Upper lobe of left lung (tissue), 6 donors: ENCODE measurements around the gene C2CD2L. TPM values are rescaled to one million over a fixed set of nuclear protein-coding genes. Genes with fewer than 3 reads are reported as not detected.
"Not testable (repeated sequence)": the region's sequence is repeated elsewhere in the genome, so short reads cannot be mapped to it uniquely, and the experiment has no call there.

Experiments
- ATAC-seq, 2 donors: fragments of 200-7000 bp; cut with Tn5 transposase; one replicate each; pipeline ENCODE4 v1.9.1; 2022; ENCODE audit warnings: mild to moderate bottlenecking in 2 of 2, moderate library complexity in 2 of 2; ENCODE audit not compliant: low FRiP score in 2 of 2
- DNase-seq, 2 donors: peaks; one replicate each; pipeline ENCODE4 v3.0.0-alpha.2; 2019 to 2020
- H3K27ac ChIP-seq, 4 donors: fragments of 200-600 bp; sonication (generic); one replicate each; pipeline ENCODE4 v1.5.1; 2016 to 2019
- H3K27me3 ChIP-seq, 4 donors: fragments of 200-600 bp; sonication (generic); one replicate each; pipeline ENCODE4 v1.5.1; 2017 to 2019
- H3K36me3 ChIP-seq, 4 donors: fragments of 200-600 bp; sonication (generic); one replicate each; pipeline ENCODE4 v1.5.1; 2016 to 2019
- H3K4me1 ChIP-seq, 4 donors: fragments of 200-600 bp; sonication (generic); one replicate each; pipeline ENCODE4 v1.5.1; 2018 to 2019
- H3K4me3 ChIP-seq, 4 donors: fragments of 200-600 bp; sonication (generic); one replicate each; pipeline ENCODE4 v1.5.1; 2017 to 2019; ENCODE audit warnings: mild to moderate bottlenecking in 2 of 4, moderate library complexity in 1 of 4
- H3K9me3 ChIP-seq, 4 donors: fragments of 200-600 bp; sonication (generic); one replicate each; pipeline ENCODE4 v1.5.1; 2018 to 2019
- EP300 ChIP-seq, 4 donors: sonication (generic); formaldehyde crosslinking; IDR thresholded peaks; one replicate each; pipeline ENCODE4 v1.5.1; 2017; ENCODE audit warnings: antibody characterized with exemption in 4 of 4, control low read depth in 2 of 4
- POLR2A ChIP-seq, 4 donors: fragments of 450-650 bp; IDR thresholded peaks; one replicate each; pipeline ENCODE4 v1.5.1; 2016 to 2017; ENCODE audit warnings: antibody characterized with exemption in 4 of 4, mild to moderate bottlenecking in 2 of 4
- POLR2AphosphoS5 ChIP-seq, 2 donors: sonication (generic); formaldehyde crosslinking; IDR thresholded peaks; one replicate each; pipeline ENCODE4 v1.5.1; 2017; ENCODE audit warnings: antibody characterized with exemption in 2 of 2
- WGBS, 2 donors: methylation state at CpG; one replicate each; pipeline ENCODE4 v1.1.5; 2017 to 2018; 5-methylcytosine and 5-hydroxymethylcytosine counted together
- total RNA-seq, 6 donors: library from RNA; depleted of rRNA in 4 of 6; stranded (reverse); fragments of >200 nt in 4 of 6; gene quantifications; one replicate each; pipeline versions ENCODE4 v1.1.0 to v1.2.1, GENCODE V29; 2016 to 2021
- TF ChIP-seq, protein P1 (sequence below), 6 experiments: fragments of 450-650 bp in 4 of 6; fragments of 200-600 bp in 2 of 6; sonication (generic) in 2 of 6; IDR thresholded peaks; one replicate each; pipeline ENCODE4 v1.5.1; 2016 to 2019; ENCODE audit warnings: antibody characterized with exemption in 6 of 6
- donor health status: DM: no; HTN: no; CAD: no; lungs with moderate emphysema.
- donor health status: DM: no; HTN: yes; CAD: no; lungs with severe emphysema.

The C2CD2L gene
- total RNA-seq, 6 donors from 2014 or later = 13.0 to 26.2 (median 19.8) TPM

- DNase-seq = no peak
- Histone ChIP-seq H3K36me3 (peaks cover 3 to 24% (median 9%) of the 10 kb centered on the region in 4 donors), H3K4me3 (peak overlapping the region in 3 of 4 donors; percentile 66 to 80 (median 68)), H3K9me3 (no peaks in the 10 kb centered on the region), H3K27ac (no peak overlapping the region), H3K27me3 (no peaks in the 10 kb centered on the region), H3K4me1 (peaks cover 25 to 30% (median 26%) of the 10 kb centered on the region in 4 donors)
- TF ChIP-seq, protein P1, sequence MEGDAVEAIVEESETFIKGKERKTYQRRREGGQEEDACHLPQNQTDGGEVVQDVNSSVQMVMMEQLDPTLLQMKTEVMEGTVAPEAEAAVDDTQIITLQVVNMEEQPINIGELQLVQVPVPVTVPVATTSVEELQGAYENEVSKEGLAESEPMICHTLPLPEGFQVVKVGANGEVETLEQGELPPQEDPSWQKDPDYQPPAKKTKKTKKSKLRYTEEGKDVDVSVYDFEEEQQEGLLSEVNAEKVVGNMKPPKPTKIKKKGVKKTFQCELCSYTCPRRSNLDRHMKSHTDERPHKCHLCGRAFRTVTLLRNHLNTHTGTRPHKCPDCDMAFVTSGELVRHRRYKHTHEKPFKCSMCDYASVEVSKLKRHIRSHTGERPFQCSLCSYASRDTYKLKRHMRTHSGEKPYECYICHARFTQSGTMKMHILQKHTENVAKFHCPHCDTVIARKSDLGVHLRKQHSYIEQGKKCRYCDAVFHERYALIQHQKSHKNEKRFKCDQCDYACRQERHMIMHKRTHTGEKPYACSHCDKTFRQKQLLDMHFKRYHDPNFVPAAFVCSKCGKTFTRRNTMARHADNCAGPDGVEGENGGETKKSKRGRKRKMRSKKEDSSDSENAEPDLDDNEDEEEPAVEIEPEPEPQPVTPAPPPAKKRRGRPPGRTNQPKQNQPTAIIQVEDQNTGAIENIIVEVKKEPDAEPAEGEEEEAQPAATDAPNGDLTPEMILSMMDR (IDR thresholded peaks at IDR 0.05) = peak in 2 of 6 experiments; percentile 7 to 16
- TF ChIP-seq POLR2AphosphoS5 (IDR thresholded peaks at IDR 0.05) = no peak
- WGBS, 2 donors = 55 to 56% methylated on average over 11 of the region's 11 CpGs
- no peak for ATAC-seq
Measured at GRCh38 chr11:119100246-119100970, 6.7 kb upstream of the C2CD2L start.

- Histone ChIP-seq H3K36me3 (peaks cover 3 to 24% (median 9%) of the 10 kb centered on the region in 4 donors), H3K9me3 (no peaks in the 10 kb centered on the region), H3K4me3 (peak overlapping the region; percentile 66 to 92 (median 74)), H3K27me3 (no peaks in the 10 kb centered on the region), H3K27ac (peak overlapping the region; percentile 88 to 92 (median 89)), H3K4me1 (peaks cover 21 to 32% (median 23%) of the 10 kb centered on the region in 4 donors)
- WGBS, 2 donors = 1 to 4% methylated on average over 15 to 24 of the region's 29 CpGs
- ATAC-seq = peak; percentile 49 to 52
- peak; percentile 41 to 88 for DNase-seq
- TF ChIP-seq POLR2A (IDR thresholded peaks at IDR 0.05) = no peak
- TF ChIP-seq, protein P1 (IDR thresholded peaks at IDR 0.05) = peak in 1 of 6 experiments; percentile 50
Measured at GRCh38 chr11:119100994-119101758, 6.0 kb upstream of the C2CD2L start.

DNA sequence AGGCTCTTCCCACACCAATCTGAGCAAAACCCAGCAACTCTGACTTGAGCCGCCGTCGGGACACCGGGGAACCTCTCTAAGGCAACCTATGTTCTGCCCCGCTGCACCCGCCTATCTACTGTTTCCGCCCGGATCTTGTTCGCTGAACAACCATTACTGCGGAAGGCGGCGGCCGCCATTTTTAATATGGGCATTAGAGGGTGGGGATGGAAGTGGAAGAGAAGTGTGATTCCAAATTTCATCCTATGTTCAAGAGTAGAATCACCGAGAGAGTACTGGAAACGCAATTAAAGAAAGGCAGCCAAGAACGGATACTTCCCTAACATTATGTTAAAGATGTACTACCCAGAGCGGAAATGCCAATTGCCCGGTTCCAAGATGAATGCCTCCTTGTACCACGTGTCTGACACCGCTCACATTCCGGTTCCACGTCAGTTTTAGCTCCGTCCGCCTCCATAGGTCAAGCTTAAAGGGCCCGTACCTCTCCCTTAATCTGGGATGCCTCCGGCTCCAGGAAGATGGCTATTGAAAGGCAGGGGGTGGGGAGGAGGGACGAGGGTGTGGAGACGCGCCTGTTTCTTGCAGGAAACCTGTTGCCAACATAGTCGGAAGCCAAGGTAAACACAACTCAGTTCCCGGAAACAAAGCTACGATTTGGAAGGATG is 5.3 kb upstream of the C2CD2L start, which contains the start of gene DPAGT1:
TSS of gene DPAGT1 (minus strand) at position 95 of the 665 bp plus-strand sequence. CDS start 198 bp downstream, outside the sequence.
- TF ChIP-seq POLR2A (IDR thresholded peaks at IDR 0.05) = peak in 2 of 4 donors; percentile 37 to 58
- peak; percentile 64 to 65 for TF ChIP-seq POLR2AphosphoS5 (IDR thresholded peaks at IDR 0.05)
- TF ChIP-seq, protein P1 (IDR thresholded peaks at IDR 0.05) = peak in 1 of 6 experiments; percentile 9
- peak in 1 of 4 donors; percentile 2 for TF ChIP-seq EP300 (IDR thresholded peaks at IDR 0.05)
- DNase-seq (peak in 1 of 2 donors; percentile 93), ATAC-seq (peak; percentile 97)
- Histone ChIP-seq H3K9me3 (no peaks in the 10 kb centered on the region), H3K27ac (peak within 1 kb of the TSS; percentile 88 to 92 (median 89)), H3K36me3 (peaks cover 3 to 17% (median 9%) of the 10 kb centered on the region in 4 donors), H3K4me1 (peaks cover 28 to 39% (median 30%) of the 10 kb centered on the region in 4 donors), H3K4me3 (peak within 1 kb of the TSS; percentile 66 to 92 (median 74)), H3K27me3 (no peaks in the 10 kb centered on the region)
- WGBS, 2 donors = 0 to 3% methylated on average over 16 to 32 of the region's 32 CpGs

- 84 to 86% methylated on average over 17 to 18 of the region's 18 CpGs for WGBS, 2 donors
- H3K27me3 ChIP-seq, H3K9me3 ChIP-seq, ATAC-seq, H3K36me3 ChIP-seq, DNase-seq: not testable (repeated sequence)
- Histone ChIP-seq H3K27ac (peak overlapping the region; percentile 88 to 92 (median 89)), H3K4me1 (peaks cover 30 to 43% (median 32%) of the 10 kb centered on the region in 4 donors), H3K4me3 (peak overlapping the region in 3 of 4 donors; percentile 66 to 80 (median 68))
Measured at GRCh38 chr11:119103161-119103664, 3.9 kb upstream of the C2CD2L start.
